ENCODE measurements around the gene RPS6KB1.

GRCh38 chr17:59907467-59907866 is 14.5 kb downstream of the RPS6KB1 start:
- TF ChIP-seq ARNTL (CRISPR knock-in tag; IDR thresholded peaks at IDR 0.05; ENCODE audit: borderline replicate concordance, low read depth) (no peak), PPARA (CRISPR knock-in tag; IDR thresholded peaks at IDR 0.05; ENCODE audit: borderline replicate concordance) (no peak), ZNF8 (CRISPR knock-in tag; IDR thresholded peaks at IDR 0.05) (no peak), ZFP3 (CRISPR knock-in tag; IDR thresholded peaks at IDR 0.05) (no peak), CREB5 (CRISPR knock-in tag; IDR thresholded peaks at IDR 0.05; ENCODE audit: low read depth) (no peak), ZFP30 (CRISPR knock-in tag; IDR thresholded peaks at IDR 0.05) (no peak), ZNF70 (CRISPR knock-in tag; IDR thresholded peaks at IDR 0.05) (no peak), SNAI2 (CRISPR knock-in tag; IDR thresholded peaks at IDR 0.05) (no peak), CSDC2 (CRISPR knock-in tag; IDR thresholded peaks at IDR 0.05) (no peak), GLIS3 (CRISPR knock-in tag; IDR thresholded peaks at IDR 0.05) (no peak), ZC3H10 (CRISPR knock-in tag; IDR thresholded peaks at IDR 0.05) (no peak), BACH2 (CRISPR knock-in tag; IDR thresholded peaks at IDR 0.05; ENCODE audit: borderline replicate concordance) (no peak)
